Hepatocyte (in vitro differentiated cells): ENCODE measurements around the gene ATP6V1E1. TPM values are rescaled to one million over a fixed set of nuclear protein-coding genes. Genes with fewer than 3 reads are reported as not detected.
"Not testable (repeated sequence)": the region's sequence is repeated elsewhere in the genome, so short reads cannot be mapped to it uniquely, and the experiment has no call there.

Source experiments
- DNase-seq: peaks from one replicate; pipeline ENCODE4 v3.0.0-alpha.2; 2016; ENCODE audit warnings: low spot score
- H2AFZ ChIP-seq: fragments of 200-600 bp; sonication (generic); 2 replicates; pipeline ENCODE4 v1.6.0; 2016; ENCODE audit warnings: antibody characterized with exemption, mild to moderate bottlenecking
- H3K27ac ChIP-seq: fragments of 200-600 bp; sonication (generic); 2 replicates; pipeline ENCODE4 v1.5.1; 2016; ENCODE audit warnings: mild to moderate bottlenecking
- H3K27me3 ChIP-seq: fragments of 200-600 bp; sonication (generic); 2 replicates; pipeline ENCODE4 v1.6.1; 2016
- H3K36me3 ChIP-seq: fragments of 200-600 bp; sonication (generic); replicated peaks from 2 replicates; pipeline ENCODE4 v1.5.1; 2016; ENCODE audit warnings: low read depth; ENCODE audit not compliant: insufficient read depth
- H3K4me1 ChIP-seq: fragments of 200-600 bp; sonication (generic); 2 replicates; pipeline ENCODE4 v1.5.1; 2016; ENCODE audit warnings: mild to moderate bottlenecking, moderate library complexity; ENCODE audit not compliant: insufficient read depth
- H3K4me2 ChIP-seq: fragments of 200-600 bp; sonication (generic); 2 replicates; pipeline ENCODE4 v1.6.0; 2016
- H3K4me3 ChIP-seq: fragments of 200-600 bp; sonication (generic); 2 replicates; pipeline ENCODE4 v1.5.1; 2016; ENCODE audit warnings: mild to moderate bottlenecking
- H3K79me2 ChIP-seq: fragments of 200-600 bp; sonication (generic); 2 replicates; pipeline ENCODE4 v1.6.0; 2017; ENCODE audit warnings: mild to moderate bottlenecking
- H3K9me2 ChIP-seq: fragments of 200-600 bp; sonication (generic); replicated peaks from 2 replicates; pipeline ENCODE4 v1.6.0; 2017; ENCODE audit warnings: mild to moderate bottlenecking; ENCODE audit not compliant: insufficient read depth
- H3K9me3 ChIP-seq: fragments of 200-600 bp; sonication (generic); 2 replicates; pipeline ENCODE4 v1.5.1; 2016; ENCODE audit warnings: low read depth, mild to moderate bottlenecking
- H4K20me1 ChIP-seq: fragments of 200-600 bp; sonication (generic); 2 replicates; pipeline ENCODE4 v1.6.0; 2016; ENCODE audit warnings: mild to moderate bottlenecking; ENCODE audit not compliant: insufficient read depth, poor library complexity, severe bottlenecking
- CTCF ChIP-seq: fragments of 200-600 bp; sonication (generic); IDR thresholded peaks from 2 replicates; pipeline ENCODE4 v1.5.1; 2016; ENCODE audit warnings: antibody characterized with exemption, mild to moderate bottlenecking; ENCODE audit not compliant: poor library complexity
- EZH2 ChIP-seq: fragments of 200-600 bp; sonication (generic); IDR thresholded peaks from 2 replicates; pipeline ENCODE4 v1.6.1; 2016; ENCODE audit warnings: antibody characterized with exemption, mild to moderate bottlenecking, borderline replicate concordance
- EZH2phosphoT487 ChIP-seq: fragments of 200-600 bp; sonication (generic); IDR thresholded peaks from one replicate; pipeline ENCODE4 v1.6.1; 2018; ENCODE audit warnings: antibody characterized with exemption, mild to moderate bottlenecking, low read depth, moderate library complexity; ENCODE audit not compliant: unreplicated experiment, severe bottlenecking
- WGBS: methylation state at CpG from one replicate; pipeline ENCODE4 v1.1.6; 2016; ENCODE audit warnings: low lambda C conversion rate; ENCODE audit errors: missing lambda C conversion rate; 5-methylcytosine and 5-hydroxymethylcytosine counted together
- polyA plus RNA-seq: library from polyadenylated mRNA; unstranded; fragments of >200 nt; fragmentation: Nextera tagmentation; extraction: Ambion mirVana; gene quantifications from 2 replicates; pipeline ENCODE4 v1.2.1, GENCODE V29; 2016
- total RNA-seq: library from RNA; depleted of rRNA; stranded (reverse); fragments of >200 nt; gene quantifications from 2 replicates; pipeline ENCODE4 v1.2.3, GENCODE V29; 2014

ATP6V1E1 gene
- total and polyA plus RNA-seq, 2 experiments from 2014 or later: 122 to 145 TPM

DNA sequence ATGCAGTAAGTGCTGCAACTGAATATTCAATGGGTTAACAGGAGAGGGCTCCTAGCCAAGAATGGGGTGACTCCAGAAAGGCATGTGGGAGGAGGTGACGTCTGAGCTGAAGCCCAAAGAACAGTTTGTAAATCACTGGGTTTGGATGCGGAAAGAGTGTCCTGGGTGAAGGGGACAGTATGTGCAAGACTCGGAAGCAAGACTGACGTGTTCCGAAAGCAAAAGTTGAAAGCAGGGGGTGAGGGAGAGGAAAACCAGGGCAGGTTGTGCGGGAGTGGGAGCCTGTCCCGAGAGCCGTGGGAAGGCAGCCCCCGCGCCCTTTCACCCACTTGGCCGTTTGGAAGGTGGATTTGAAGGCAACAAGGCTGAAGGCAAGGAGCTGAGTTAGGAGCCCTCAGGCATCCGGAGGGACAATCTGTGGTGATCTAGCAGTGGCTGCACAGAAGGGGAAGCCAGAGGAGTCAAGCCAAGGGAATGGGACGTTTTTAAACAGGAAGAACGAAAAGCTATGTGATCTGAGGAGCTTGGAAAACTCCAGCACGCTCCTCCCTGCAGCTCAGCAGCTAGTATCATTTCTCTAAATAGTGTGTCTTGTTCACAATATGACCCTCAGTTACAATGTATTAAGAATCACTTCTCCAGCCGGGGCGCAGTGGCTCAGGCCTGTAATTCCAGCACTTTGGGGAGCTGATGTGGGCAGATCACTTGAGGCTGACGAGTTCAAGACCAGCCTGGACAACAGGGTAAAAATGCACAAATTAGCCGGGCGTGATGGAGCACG lies 57.5 kb downstream of the ATP6V1E1 start:
- Histone ChIP-seq H2AFZ (no peak overlapping the region), H3K4me2 (peak overlapping the region; percentile 67), H3K9me3 (no peaks in the 10 kb centered on the region), H3K4me3 (no peak overlapping the region), H3K79me2 (no peaks in the 10 kb centered on the region), H3K27ac (peak overlapping the region; percentile 66), H3K9me2 (no peaks in the 10 kb centered on the region), H4K20me1 (no peaks in the 10 kb centered on the region), H3K36me3 (no peaks in the 10 kb centered on the region), H3K4me1 (peaks cover 19% of the 10 kb centered on the region), H3K27me3 (no peaks in the 10 kb centered on the region)
- TF ChIP-seq CTCF (no peak), EZH2phosphoT487 (no peak), EZH2 (no peak)
- DNase-seq: peak; percentile 49
- 56% methylated on average over 21 of the region's 21 CpGs for WGBS

- peaks cover 19% of the 10 kb centered on the region for H3K4me1 ChIP-seq
- no peaks in the 10 kb centered on the region for H3K27me3 ChIP-seq
- TF ChIP-seq EZH2phosphoT487: no peak
- TF ChIP-seq EZH2: no peak
- TF ChIP-seq CTCF: no peak
- no peaks in the 10 kb centered on the region for H3K36me3 ChIP-seq
- H3K27ac ChIP-seq: peak overlapping the region; percentile 54
- 59% methylated on average over 8 of the region's 8 CpGs for WGBS
- peak; percentile 37 for DNase-seq
- no peak overlapping the region for H3K4me3 ChIP-seq
- H4K20me1 ChIP-seq: no peaks in the 10 kb centered on the region
- H3K9me2 ChIP-seq: no peaks in the 10 kb centered on the region
- no peaks in the 10 kb centered on the region for H3K79me2 ChIP-seq
- no peaks in the 10 kb centered on the region for H3K9me3 ChIP-seq
- H3K4me2 ChIP-seq: peak overlapping the region; percentile 68
- H2AFZ ChIP-seq: no peak overlapping the region
These were observed 58.5 kb downstream of the ATP6V1E1 start for GRCh38 chr22:17569971-17570511.

- no peaks in the 10 kb centered on the region for H3K9me3 ChIP-seq
- no peak overlapping the region for H3K27ac ChIP-seq
- no peak overlapping the region for H2AFZ ChIP-seq
- H3K4me2 ChIP-seq: no peak overlapping the region
- peaks cover 26% of the 10 kb centered on the region for H3K4me1 ChIP-seq
- no peaks in the 10 kb centered on the region for H3K27me3 ChIP-seq
- no peaks in the 10 kb centered on the region for H3K79me2 ChIP-seq
- no peaks in the 10 kb centered on the region for H3K36me3 ChIP-seq
- H3K4me3 ChIP-seq: no peak overlapping the region
- H3K9me2 ChIP-seq: no peaks in the 10 kb centered on the region
- 96% methylated on average over 10 of the region's 10 CpGs for WGBS
- DNase-seq: no peak
- TF ChIP-seq EZH2 (no peak), CTCF (no peak), EZH2phosphoT487 (no peak)
- no peaks in the 10 kb centered on the region for H4K20me1 ChIP-seq
These were observed 61.8 kb downstream of the ATP6V1E1 start for GRCh38 chr22:17566776-17567175.

DNA sequence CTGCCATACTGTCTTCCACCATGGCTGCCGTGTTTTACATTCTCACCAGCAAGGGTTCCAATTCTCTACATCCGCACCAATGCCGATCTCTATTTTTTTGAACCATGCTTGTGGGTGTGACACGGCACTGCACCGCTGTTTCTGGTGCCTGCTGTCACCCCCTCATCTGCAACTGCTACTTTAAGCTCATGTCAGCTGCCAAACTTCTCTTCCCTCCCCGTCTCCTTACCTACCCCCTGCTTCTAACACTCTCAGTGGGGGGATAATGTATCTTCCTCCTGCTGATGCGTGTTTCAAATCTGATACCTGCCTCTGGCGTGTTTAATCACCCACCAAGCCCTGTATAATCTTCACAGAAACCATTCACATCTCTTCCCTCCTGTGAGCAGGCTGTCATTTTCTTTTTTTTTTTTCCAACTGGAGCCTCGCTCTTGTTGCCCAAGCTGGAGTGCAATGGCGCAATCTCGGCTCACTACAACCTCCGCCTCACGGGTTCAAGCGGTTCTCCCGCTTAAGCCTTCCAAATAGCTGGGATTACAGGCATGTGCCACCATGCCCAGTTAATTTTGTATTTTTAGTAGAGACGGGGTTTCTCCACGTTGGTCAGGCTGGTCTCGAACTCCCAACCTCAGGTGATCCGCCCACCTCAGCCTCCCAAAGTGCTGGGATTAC lies 62.4 kb downstream of the ATP6V1E1 start:
- not testable (repeated sequence) for DNase-seq, H3K9me3 ChIP-seq, H4K20me1 ChIP-seq, H3K79me2 ChIP-seq, H3K9me2 ChIP-seq, H2AFZ ChIP-seq, H3K27me3 ChIP-seq, H3K27ac ChIP-seq, H3K4me3 ChIP-seq, H3K4me2 ChIP-seq, H3K36me3 ChIP-seq
- peaks cover 23% of the 10 kb centered on the region for H3K4me1 ChIP-seq
- 90% methylated on average over 19 of the region's 19 CpGs for WGBS
